ENCODE measurements around the gene FAM221B.

Gene FAM221B

DNA sequence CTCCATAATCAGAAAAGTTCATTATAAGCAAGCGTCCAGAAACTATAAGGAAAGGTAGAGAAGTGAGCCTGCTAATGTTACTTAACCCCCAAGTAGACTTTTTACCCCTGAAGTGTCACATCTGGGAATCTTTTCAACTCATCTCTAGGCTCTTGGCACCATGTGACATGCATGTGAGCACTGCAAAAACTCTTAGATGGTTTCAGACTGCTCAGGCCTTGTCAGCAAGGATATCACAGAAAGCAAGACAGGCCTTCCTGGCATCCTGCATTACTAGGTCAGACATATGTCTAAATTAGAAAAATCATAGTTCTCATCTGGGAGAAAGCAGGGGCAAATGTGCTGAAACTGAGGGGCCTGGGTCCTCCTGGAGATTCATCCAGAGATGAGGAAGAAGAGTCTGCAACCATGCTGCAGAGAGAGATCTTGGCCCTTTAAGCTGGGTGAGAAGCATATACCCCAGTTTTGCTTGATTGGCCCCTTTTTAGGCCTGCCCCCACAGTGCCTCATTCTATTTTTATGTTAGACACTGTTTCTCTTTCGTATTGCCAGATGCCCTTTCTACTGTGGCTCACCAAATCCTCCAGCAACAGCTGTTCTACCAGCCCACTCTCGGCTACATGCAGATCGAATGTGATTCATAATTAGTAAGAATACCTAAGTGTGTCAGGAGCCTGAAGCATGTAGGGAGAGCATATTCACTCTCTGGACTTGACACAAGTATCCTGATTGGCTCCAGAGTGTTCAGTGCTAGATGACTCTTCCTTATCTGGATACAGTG, 19.4 kb upstream of the FAM221B start:
- Histone ChIP-seq H3K36me3 (ENCODE audit: control insufficient read depth, insufficient read depth, low read length) (peaks cover 8% of the 10 kb centered on the region), H3K4me3 (ENCODE audit: insufficient read depth, low read depth, low read length) (no peak overlapping the region), H3K9me3 (ENCODE audit: control insufficient read depth, low read length) (no peaks in the 10 kb centered on the region), H3K4me1 (ENCODE audit: control insufficient read depth, insufficient read depth, low read length) (no peaks in the 10 kb centered on the region), H3K27ac (ENCODE audit: insufficient read depth, low read depth, low read length, poor library complexity, severe bottlenecking) (no peak overlapping the region), H3K27me3 (ENCODE audit: control insufficient read depth, insufficient read depth, low read length, poor library complexity, severe bottlenecking) (peaks cover 27% of the 10 kb centered on the region)
- 93 to 98% methylated on average over 4 of the region's 4 CpGs for WGBS, 2 experiments

GRCh38 chr9:35845824-35846771, 17.6 kb upstream of the FAM221B start:
- Histone ChIP-seq H3K4me1 (ENCODE audit: control insufficient read depth, insufficient read depth, low read length) (no peaks in the 10 kb centered on the region), H3K9me3 (ENCODE audit: control insufficient read depth, low read length) (no peaks in the 10 kb centered on the region), H3K27me3 (ENCODE audit: control insufficient read depth, insufficient read depth, low read length, poor library complexity, severe bottlenecking) (peaks cover 27% of the 10 kb centered on the region), H3K4me3 (ENCODE audit: insufficient read depth, low read depth, low read length) (peak overlapping the region; percentile 7), H3K27ac (ENCODE audit: insufficient read depth, low read depth, low read length, poor library complexity, severe bottlenecking) (no peak overlapping the region), H3K36me3 (ENCODE audit: control insufficient read depth, insufficient read depth, low read length) (peaks cover 8% of the 10 kb centered on the region)
- 35 to 38% methylated on average over 52 to 53 of the region's 53 CpGs for WGBS, 2 experiments

DNA sequence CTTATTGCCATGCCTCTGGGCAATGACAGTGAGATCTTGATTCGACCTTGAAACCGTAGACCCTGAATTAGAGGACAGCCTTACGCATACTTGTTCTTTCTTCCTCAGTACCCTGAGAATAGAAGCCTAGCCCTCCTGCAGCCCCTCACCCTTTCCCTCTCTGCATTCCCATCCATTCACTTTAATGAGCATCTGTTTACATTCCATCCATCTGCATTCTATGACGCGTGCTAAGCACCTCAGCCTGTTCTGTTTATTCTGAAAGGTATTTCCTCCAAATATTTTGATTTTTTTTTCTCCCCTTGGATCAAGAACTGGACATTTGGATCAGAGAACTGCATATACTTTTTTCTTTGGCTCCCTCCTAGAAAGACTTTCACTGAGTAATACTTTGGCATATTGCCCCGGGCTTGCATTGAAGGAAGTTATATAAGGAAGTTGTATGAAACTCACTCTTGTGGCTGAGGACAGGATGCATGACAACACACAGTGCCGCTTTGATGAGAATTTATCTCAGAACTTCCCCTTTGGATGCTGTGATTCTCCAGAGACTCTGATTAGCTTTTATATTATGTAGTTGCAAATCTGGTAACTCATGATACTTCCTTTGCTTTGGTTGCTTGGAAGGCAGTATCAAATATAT, 16.2 kb upstream of the FAM221B start:
- Histone ChIP-seq H3K27me3 (ENCODE audit: control insufficient read depth, insufficient read depth, low read length, poor library complexity, severe bottlenecking) (peaks cover 27% of the 10 kb centered on the region), H3K36me3 (ENCODE audit: control insufficient read depth, insufficient read depth, low read length) (peaks cover 8% of the 10 kb centered on the region), H3K4me1 (ENCODE audit: control insufficient read depth, insufficient read depth, low read length) (no peaks in the 10 kb centered on the region), H3K9me3 (ENCODE audit: control insufficient read depth, low read length) (no peaks in the 10 kb centered on the region), H3K27ac (ENCODE audit: insufficient read depth, low read depth, low read length, poor library complexity, severe bottlenecking) (no peak overlapping the region), H3K4me3 (ENCODE audit: insufficient read depth, low read depth, low read length) (no peak overlapping the region)
- WGBS, 2 experiments = 58 to 68% methylated on average over 7 of the region's 7 CpGs

DNA sequence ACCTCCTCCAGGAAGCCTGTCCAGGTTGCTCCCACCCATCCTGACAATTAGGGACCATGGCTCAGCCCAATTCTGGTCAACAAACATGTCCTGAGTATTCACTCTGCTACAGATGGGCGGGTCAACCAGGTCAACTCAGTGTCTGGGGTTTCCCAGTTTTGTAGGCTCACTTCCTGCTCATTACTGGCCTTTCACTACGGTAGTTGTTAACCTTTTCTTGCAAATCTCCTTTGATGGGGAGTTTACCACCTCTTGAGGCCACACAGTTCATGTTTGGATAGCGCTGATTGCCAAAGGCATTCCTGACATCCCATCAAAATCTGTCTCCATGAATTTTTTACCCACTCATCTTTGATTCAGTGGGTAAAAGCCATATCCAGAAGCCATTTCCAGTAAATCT, 14.3 kb upstream of the FAM221B start:
- no peak overlapping the region for H3K4me3 ChIP-seq (ENCODE audit: insufficient read depth, low read depth, low read length)
- H3K27me3 ChIP-seq (ENCODE audit: control insufficient read depth, insufficient read depth, low read length, poor library complexity, severe bottlenecking) = peaks cover 27% of the 10 kb centered on the region
- H3K36me3 ChIP-seq (ENCODE audit: control insufficient read depth, insufficient read depth, low read length) = peaks cover 8% of the 10 kb centered on the region
- H3K27ac ChIP-seq (ENCODE audit: insufficient read depth, low read depth, low read length, poor library complexity, severe bottlenecking) = no peak overlapping the region
- WGBS, 2 experiments = 91 to 94% methylated on average over 3 of the region's 3 CpGs
- H3K9me3 ChIP-seq (ENCODE audit: control insufficient read depth, low read length) = no peaks in the 10 kb centered on the region
- H3K4me1 ChIP-seq (ENCODE audit: control insufficient read depth, insufficient read depth, low read length) = no peaks in the 10 kb centered on the region

GRCh38 chr9:35842020-35842745, 13.7 kb upstream of the FAM221B start:
- Histone ChIP-seq H3K9me3 (ENCODE audit: control insufficient read depth, low read length) (no peaks in the 10 kb centered on the region), H3K4me3 (ENCODE audit: insufficient read depth, low read depth, low read length) (no peak overlapping the region), H3K4me1 (ENCODE audit: control insufficient read depth, insufficient read depth, low read length) (no peaks in the 10 kb centered on the region), H3K36me3 (ENCODE audit: control insufficient read depth, insufficient read depth, low read length) (peaks cover 7% of the 10 kb centered on the region), H3K27me3 (ENCODE audit: control insufficient read depth, insufficient read depth, low read length, poor library complexity, severe bottlenecking) (peaks cover 24% of the 10 kb centered on the region), H3K27ac (ENCODE audit: insufficient read depth, low read depth, low read length, poor library complexity, severe bottlenecking) (no peak overlapping the region)
- 95 to 96% methylated on average over 17 of the region's 17 CpGs for WGBS, 2 experiments

- 86 to 91% methylated on average over 5 of the region's 5 CpGs for WGBS, 2 experiments
Measured at GRCh38 chr9:35841645-35841900, 13.0 kb upstream of the FAM221B start.

GRCh38 chr9:35840881-35841644, 12.5 kb upstream of the FAM221B start:
- Histone ChIP-seq H3K27ac (ENCODE audit: insufficient read depth, low read depth, low read length, poor library complexity, severe bottlenecking) (no peak overlapping the region), H3K36me3 (ENCODE audit: control insufficient read depth, insufficient read depth, low read length) (no peaks in the 10 kb centered on the region), H3K27me3 (ENCODE audit: control insufficient read depth, insufficient read depth, low read length, poor library complexity, severe bottlenecking) (peaks cover 12% of the 10 kb centered on the region), H3K4me1 (ENCODE audit: control insufficient read depth, insufficient read depth, low read length) (no peaks in the 10 kb centered on the region), H3K4me3 (ENCODE audit: insufficient read depth, low read depth, low read length) (no peak overlapping the region), H3K9me3 (ENCODE audit: control insufficient read depth, low read length) (no peaks in the 10 kb centered on the region)
- 83 to 86% methylated on average over 15 of the region's 15 CpGs for WGBS, 2 experiments

More at GRCh38 chr9:35841645-35841900, 13.0 kb upstream of the FAM221B start:
- H3K9me3 ChIP-seq (ENCODE audit: control insufficient read depth, low read length) = no peaks in the 10 kb centered on the region
- H3K36me3 ChIP-seq (ENCODE audit: control insufficient read depth, insufficient read depth, low read length) = peaks cover under 1% of the 10 kb centered on the region
- H3K27ac ChIP-seq (ENCODE audit: insufficient read depth, low read depth, low read length, poor library complexity, severe bottlenecking) = no peak overlapping the region
- peaks cover 18% of the 10 kb centered on the region for H3K27me3 ChIP-seq (ENCODE audit: control insufficient read depth, insufficient read depth, low read length, poor library complexity, severe bottlenecking)
- H3K4me3 ChIP-seq (ENCODE audit: insufficient read depth, low read depth, low read length) = no peak overlapping the region
- no peaks in the 10 kb centered on the region for H3K4me1 ChIP-seq (ENCODE audit: control insufficient read depth, insufficient read depth, low read length)

GRCh38 chr9:35839926-35840325, 11.4 kb upstream of the FAM221B start:
- WGBS, 2 experiments = 90 to 96% methylated on average over 5 of the region's 5 CpGs
- Histone ChIP-seq H3K4me1 (ENCODE audit: control insufficient read depth, insufficient read depth, low read length) (no peaks in the 10 kb centered on the region), H3K36me3 (ENCODE audit: control insufficient read depth, insufficient read depth, low read length) (no peaks in the 10 kb centered on the region), H3K27ac (ENCODE audit: insufficient read depth, low read depth, low read length, poor library complexity, severe bottlenecking) (no peak overlapping the region), H3K27me3 (ENCODE audit: control insufficient read depth, insufficient read depth, low read length, poor library complexity, severe bottlenecking) (peaks cover 1% of the 10 kb centered on the region), H3K4me3 (ENCODE audit: insufficient read depth, low read depth, low read length) (no peak overlapping the region), H3K9me3 (ENCODE audit: control insufficient read depth, low read length) (no peaks in the 10 kb centered on the region)

DNA sequence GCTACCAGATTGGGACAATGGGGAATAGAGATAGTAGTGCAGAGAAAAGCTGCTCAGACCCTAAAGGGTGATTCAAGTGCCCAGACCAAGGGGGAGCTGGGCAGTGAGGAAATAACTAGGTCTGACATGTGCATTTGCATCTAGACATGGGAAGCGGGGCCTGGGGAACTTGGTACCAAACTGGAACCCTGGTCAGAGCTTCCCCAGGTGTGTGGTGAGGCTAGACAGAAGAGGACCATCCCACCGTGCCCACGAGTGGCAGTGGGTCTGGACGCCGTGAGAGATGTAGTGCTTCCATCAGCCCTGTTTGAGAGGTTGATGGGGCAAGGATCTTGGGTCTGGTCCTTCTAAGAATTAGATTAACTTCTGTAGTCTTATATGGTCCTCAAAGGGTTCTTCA, 8.1 kb upstream of the FAM221B start:
- H3K4me3 ChIP-seq (ENCODE audit: insufficient read depth, low read depth, low read length) = no peak overlapping the region
- H3K27me3 ChIP-seq (ENCODE audit: control insufficient read depth, insufficient read depth, low read length, poor library complexity, severe bottlenecking) = no peaks in the 10 kb centered on the region
- 95 to 96% methylated on average over 5 of the region's 5 CpGs for WGBS, 2 experiments
- no peaks in the 10 kb centered on the region for H3K36me3 ChIP-seq (ENCODE audit: control insufficient read depth, insufficient read depth, low read length)
- no peak overlapping the region for H3K27ac ChIP-seq (ENCODE audit: insufficient read depth, low read depth, low read length, poor library complexity, severe bottlenecking)
- H3K4me1 ChIP-seq (ENCODE audit: control insufficient read depth, insufficient read depth, low read length) = no peaks in the 10 kb centered on the region
- no peaks in the 10 kb centered on the region for H3K9me3 ChIP-seq (ENCODE audit: control insufficient read depth, low read length)

All from ectodermal cell (in vitro differentiated cells).